Measurements from ENCODE around the gene DDX59. TPM values are rescaled to one million over a fixed set of nuclear protein-coding genes. Genes with fewer than 3 reads are reported as not detected.

DDX59 gene
- total RNA-seq, 1 experiment from 2014 or later = 19.4 TPM

DNA sequence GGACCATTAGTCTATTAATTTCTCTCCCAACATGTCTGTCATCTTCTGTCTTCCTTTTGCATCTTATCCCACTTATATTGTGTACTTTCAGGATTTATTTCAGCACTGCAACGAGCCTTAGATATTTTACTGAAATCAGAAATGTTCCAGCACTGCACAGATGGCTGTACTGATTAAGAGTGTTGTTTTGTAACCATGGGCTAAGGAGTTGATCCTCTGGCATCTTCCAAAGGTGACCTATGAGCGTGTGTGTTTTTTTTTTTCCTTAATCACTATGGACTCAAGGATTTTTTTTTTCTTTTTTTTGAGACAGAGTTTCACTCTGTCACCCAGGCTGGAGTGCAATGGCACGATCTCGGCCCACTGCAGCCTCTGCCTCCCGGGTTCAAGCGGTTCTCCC is 7.1 kb upstream of the DDX59 start:
- Mint-ChIP-seq H3K27me3 (ENCODE audit: low read depth) (no peaks in the 10 kb centered on the region), H3K36me3 (no peaks in the 10 kb centered on the region), H3K4me3 (no peak overlapping the region), H3K4me1 (no peaks in the 10 kb centered on the region), H3K9me3 (no peaks in the 10 kb centered on the region), H3K27ac (peak overlapping the region; percentile 59; the same call in 1 of the 2 replicates)
- no peak for DNase-seq (ENCODE audit: low spot score)
- no peak for ATAC-seq
- ChIA-PET CTCF (no interaction called here), POLR2A (no interaction called here)
- TF ChIP-seq EMX1 (CRISPR knock-in tag; IDR thresholded peaks at IDR 0.05) (no peak), GTF2I (CRISPR knock-in tag; conservative IDR thresholded peaks at IDR 0.05) (no peak), ZNF232 (CRISPR knock-in tag; IDR thresholded peaks at IDR 0.05) (no peak), SOX15 (CRISPR knock-in tag; IDR thresholded peaks at IDR 0.05) (no peak), CREB1 (CRISPR knock-in tag; IDR thresholded peaks at IDR 0.05) (no peak), RELA (CRISPR knock-in tag; IDR thresholded peaks at IDR 0.05; ENCODE audit: borderline replicate concordance) (no peak), NFE2L1 (CRISPR knock-in tag; IDR thresholded peaks at IDR 0.05) (no peak), MAX (CRISPR knock-in tag; IDR thresholded peaks at IDR 0.05) (no peak), USF2 (CRISPR knock-in tag; IDR thresholded peaks at IDR 0.05) (no peak), RORB (CRISPR knock-in tag; IDR thresholded peaks at IDR 0.05) (no peak), STAT6 (CRISPR knock-in tag; conservative IDR thresholded peaks at IDR 0.05; ENCODE audit: low read depth) (no peak), SP1 (CRISPR knock-in tag; conservative IDR thresholded peaks at IDR 0.05) (no peak), IRF2 (CRISPR knock-in tag; IDR thresholded peaks at IDR 0.05; ENCODE audit: borderline replicate concordance, low read depth) (no peak)
- TF ChIP-seq, protein P1, sequence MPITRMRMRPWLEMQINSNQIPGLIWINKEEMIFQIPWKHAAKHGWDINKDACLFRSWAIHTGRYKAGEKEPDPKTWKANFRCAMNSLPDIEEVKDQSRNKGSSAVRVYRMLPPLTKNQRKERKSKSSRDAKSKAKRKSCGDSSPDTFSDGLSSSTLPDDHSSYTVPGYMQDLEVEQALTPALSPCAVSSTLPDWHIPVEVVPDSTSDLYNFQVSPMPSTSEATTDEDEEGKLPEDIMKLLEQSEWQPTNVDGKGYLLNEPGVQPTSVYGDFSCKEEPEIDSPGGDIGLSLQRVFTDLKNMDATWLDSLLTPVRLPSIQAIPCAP (CRISPR knock-in tag; IDR thresholded peaks at IDR 0.05) = no peak

DNA sequence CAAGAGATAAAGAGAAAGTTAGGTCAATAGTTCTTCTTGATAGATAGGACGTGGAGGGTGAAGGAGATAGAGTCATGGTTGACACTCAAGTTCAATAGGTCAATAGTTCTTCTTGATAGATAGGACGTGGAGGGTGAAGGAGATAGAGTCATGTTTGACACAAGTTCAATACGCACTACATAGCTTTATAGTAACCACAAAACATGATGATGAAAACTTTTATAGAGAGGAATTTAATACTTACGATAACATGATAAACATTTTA is 5.8 kb upstream of the DDX59 start:
- peaks cover 10% of the 10 kb centered on the region for H3K4me1 Mint-ChIP-seq
- ChIA-PET POLR2A (no interaction called here), CTCF (no interaction called here)
- no peaks in the 10 kb centered on the region for H3K27me3 Mint-ChIP-seq (ENCODE audit: low read depth)
- H3K36me3 Mint-ChIP-seq = no peaks in the 10 kb centered on the region
- no peak overlapping the region for H3K27ac Mint-ChIP-seq
- H3K9me3 Mint-ChIP-seq = no peaks in the 10 kb centered on the region
- no peak overlapping the region for H3K4me3 Mint-ChIP-seq
- no peak for ATAC-seq
- DNase-seq (ENCODE audit: low spot score) = no peak
- TF ChIP-seq ZNF138 (CRISPR knock-in tag; conservative IDR thresholded peaks at IDR 0.05) = no peak
- TF ChIP-seq PREB (CRISPR knock-in tag; IDR thresholded peaks at IDR 0.05; ENCODE audit: borderline replicate concordance) = no peak
- TF ChIP-seq IRF2 (CRISPR knock-in tag; IDR thresholded peaks at IDR 0.05; ENCODE audit: borderline replicate concordance, low read depth) = no peak
- no peak for TF ChIP-seq RORB (CRISPR knock-in tag; IDR thresholded peaks at IDR 0.05)
- no peak for TF ChIP-seq ARID4B (CRISPR knock-in tag; IDR thresholded peaks at IDR 0.05; ENCODE audit: borderline replicate concordance)
- TF ChIP-seq E2F5 (CRISPR knock-in tag; IDR thresholded peaks at IDR 0.05) = no peak
- no peak for TF ChIP-seq NFYB (CRISPR knock-in tag; conservative IDR thresholded peaks at IDR 0.05; ENCODE audit: low read depth)
- TF ChIP-seq CREM (CRISPR knock-in tag; IDR thresholded peaks at IDR 0.05) = no peak
- TF ChIP-seq HMGXB4 (CRISPR knock-in tag; IDR thresholded peaks at IDR 0.05) = no peak
- no peak for TF ChIP-seq NFE2L1 (CRISPR knock-in tag; IDR thresholded peaks at IDR 0.05)
- no peak for TF ChIP-seq E2F1 (CRISPR knock-in tag; IDR thresholded peaks at IDR 0.05)
- TF ChIP-seq MXD4 (CRISPR knock-in tag; IDR thresholded peaks at IDR 0.05; ENCODE audit: borderline replicate concordance) = no peak
